Activated T-helper 1 cell treated with anti-CD3 and anti-CD28 coated beads, Interleukin-12 subunit alpha, Interleukin-12 subunit beta, Interleukin-2, Interleukin-4 antibody, amounts not matched to agents 30 ng/mL and 10 ng/mL and 1 ng/mL, durations not matched to agents 14 hours and 24 hours and 36 hours (primary cell): ENCODE results near the gene XIST. TPM values are rescaled to one million over a fixed set of nuclear protein-coding genes. Genes with fewer than 3 reads are reported as not detected.
"Not testable (repeated sequence)": the region's sequence is repeated elsewhere in the genome, so short reads cannot be mapped to it uniquely, and the experiment has no call there.

Experiments used
- DNase-seq: peaks from one replicate; pipeline ENCODE4 v3.0.0; 2021; ENCODE audit warnings: low spot score
- H3K27ac Mint-ChIP-seq: one replicate; pipeline ENCODE4 v1.8.0; 2021; ENCODE audit warnings: mild to moderate bottlenecking, mixed read lengths
- H3K27me3 Mint-ChIP-seq: one replicate; pipeline ENCODE4 v1.8.0; 2022; ENCODE audit warnings: mild to moderate bottlenecking, moderate library complexity, mixed read lengths; ENCODE audit not compliant: insufficient read depth
- H3K36me3 Mint-ChIP-seq: one replicate; pipeline ENCODE4 v1.8.0; 2021; ENCODE audit warnings: low read depth, mixed read lengths
- H3K4me1 Mint-ChIP-seq: one replicate; pipeline ENCODE4 v1.8.0; 2021; ENCODE audit warnings: low read depth, mixed read lengths
- H3K4me3 Mint-ChIP-seq: one replicate; pipeline ENCODE4 v1.8.0; 2021; ENCODE audit warnings: mild to moderate bottlenecking, moderate library complexity, mixed read lengths
- H3K9me3 Mint-ChIP-seq: one replicate; pipeline ENCODE4 v1.8.0; 2021; ENCODE audit warnings: mixed read lengths
- intact Hi-C: fragments of 100-400 bp; cut with micrococcal nuclease; formaldehyde crosslinking; loops from one replicate; pipeline ENCODE4 v1.15.1; 2024
- total RNA-seq: library from RNA; stranded (reverse); gene quantifications from 2 replicates; pipeline ENCODE4 v1.2.3, GENCODE V29; 2022

Gene XIST
- total RNA-seq, 1 donor from 2014 or later = not detected

- no peak for DNase-seq
- Mint-ChIP-seq H3K4me1 (no peaks in the 10 kb centered on the region), H3K27ac (no peak overlapping the region), H3K27me3 (no peaks in the 10 kb centered on the region), H3K36me3 (no peaks in the 10 kb centered on the region), H3K9me3 (no peaks in the 10 kb centered on the region), H3K4me3 (no peak overlapping the region)
- intact Hi-C loops = no loop called here
These were observed 34.1 kb downstream of the XIST start for GRCh38 chrX:73818200-73819116.

GRCh38 chrX:73817393-73818199 lies 34.9 kb downstream of the XIST start:
- no peak overlapping the region for H3K4me3 Mint-ChIP-seq
- no peak overlapping the region for H3K27ac Mint-ChIP-seq
- H3K9me3 Mint-ChIP-seq = no peaks in the 10 kb centered on the region
- H3K36me3 Mint-ChIP-seq = no peaks in the 10 kb centered on the region
- no peak for DNase-seq
- H3K4me1 Mint-ChIP-seq = no peaks in the 10 kb centered on the region
- intact Hi-C loops = no loop called here
- H3K27me3 Mint-ChIP-seq = no peaks in the 10 kb centered on the region

GRCh38 chrX:73812256-73812655 lies 40.3 kb downstream of the XIST start:
- Mint-ChIP-seq H3K4me3 (no peak overlapping the region), H3K9me3 (no peaks in the 10 kb centered on the region), H3K27me3 (no peaks in the 10 kb centered on the region), H3K27ac (no peak overlapping the region), H3K4me1 (no peaks in the 10 kb centered on the region), H3K36me3 (no peaks in the 10 kb centered on the region)
- no peak for DNase-seq
- intact Hi-C loops = no loop called here

DNA sequence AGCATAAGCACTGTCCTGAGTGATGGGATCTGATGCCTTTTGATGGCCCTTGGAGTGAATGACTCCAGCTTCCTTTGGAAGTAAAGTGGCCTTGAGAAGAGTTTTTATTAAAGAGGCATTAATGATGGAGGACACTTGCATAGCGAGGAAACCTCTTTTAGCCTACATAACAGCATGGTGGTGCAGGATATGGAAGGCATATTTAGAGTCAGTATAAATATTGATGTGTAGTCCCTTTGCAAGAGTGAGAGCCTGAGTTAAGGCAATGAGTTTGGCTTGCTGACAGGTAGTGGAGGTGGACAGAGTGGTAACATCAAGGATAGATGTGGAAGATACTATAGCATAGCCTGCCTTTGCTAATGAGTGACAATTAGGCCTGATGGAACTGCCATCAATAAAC lies 48.4 kb downstream of the XIST start:
- H3K4me3 Mint-ChIP-seq, intact Hi-C loops, H3K4me1 Mint-ChIP-seq, H3K27me3 Mint-ChIP-seq, H3K27ac Mint-ChIP-seq, H3K9me3 Mint-ChIP-seq, DNase-seq, H3K36me3 Mint-ChIP-seq: not testable (repeated sequence)

- DNase-seq = no peak
- no peak overlapping the region for H3K27ac Mint-ChIP-seq
- no peak overlapping the region for H3K4me3 Mint-ChIP-seq
- no peaks in the 10 kb centered on the region for H3K4me1 Mint-ChIP-seq
- H3K36me3 Mint-ChIP-seq = no peaks in the 10 kb centered on the region
- H3K9me3 Mint-ChIP-seq = no peaks in the 10 kb centered on the region
- intact Hi-C loops = no loop called here
- H3K27me3 Mint-ChIP-seq = no peaks in the 10 kb centered on the region
These were observed 52.6 kb downstream of the XIST start for GRCh38 chrX:73799888-73800287.

DNA sequence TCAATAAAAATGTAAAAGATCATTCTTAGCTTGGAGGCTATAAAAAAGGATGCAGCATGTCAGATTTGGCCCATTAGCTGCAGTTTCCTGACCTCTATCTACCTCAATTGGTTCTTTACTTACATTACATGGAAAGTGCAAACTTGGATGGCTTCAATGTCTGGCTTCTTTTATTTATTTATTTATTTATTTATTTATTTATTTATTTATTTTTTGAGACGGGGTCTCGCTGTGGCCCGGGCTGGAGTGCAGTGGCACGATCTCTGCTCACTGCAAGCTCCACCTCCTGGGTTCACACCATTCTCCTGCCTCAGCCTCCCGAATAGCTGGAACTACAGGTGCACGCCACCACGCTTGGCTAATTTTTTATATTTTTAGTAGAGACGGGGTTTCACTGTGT lies 60.0 kb downstream of the XIST start:
- DNase-seq, H3K4me3 Mint-ChIP-seq, H3K27ac Mint-ChIP-seq, H3K9me3 Mint-ChIP-seq, H3K36me3 Mint-ChIP-seq, H3K27me3 Mint-ChIP-seq, H3K4me1 Mint-ChIP-seq, intact Hi-C loops: not testable (repeated sequence)

GRCh38 chrX:73785493-73785892 lies 67.0 kb downstream of the XIST start:
- Mint-ChIP-seq H3K4me1 (no peaks in the 10 kb centered on the region), H3K36me3 (no peaks in the 10 kb centered on the region), H3K27me3 (no peaks in the 10 kb centered on the region), H3K27ac (no peak overlapping the region), H3K4me3 (no peak overlapping the region), H3K9me3 (no peaks in the 10 kb centered on the region)
- no peak for DNase-seq
- intact Hi-C loops = no loop called here
